Measurements from ENCODE around the gene HDAC4. TPM values are rescaled to one million over a fixed set of nuclear protein-coding genes. Genes with fewer than 3 reads are reported as not detected.
A peak's percentile ranks its signal among the peaks of the same experiment; 100 is the strongest.

Gene HDAC4
- total RNA-seq, 1 experiment from 2014 or later, result 5.5 TPM

GRCh38 chr2:239267288-239267951 is 133.4 kb downstream of the HDAC4 start:
- peak; percentile 90 for DNase-seq (ENCODE audit: low read depth)

GRCh38 chr2:239266779-239267287 is 134.0 kb downstream of the HDAC4 start:
- no peak for DNase-seq (ENCODE audit: low read depth)

GRCh38 chr2:239266434-239266766 is 134.4 kb downstream of the HDAC4 start:
- no peak for DNase-seq (ENCODE audit: low read depth)

- no peak for DNase-seq (ENCODE audit: low read depth)
Observed at GRCh38 chr2:239265681-239266433, 135.0 kb downstream of the HDAC4 start.

GRCh38 chr2:239264838-239265651 is 135.8 kb downstream of the HDAC4 start:
- peak; percentile 62 for DNase-seq (ENCODE audit: low read depth)

- no peak for DNase-seq (ENCODE audit: low read depth)
Observed at GRCh38 chr2:239264492-239264837, 136.4 kb downstream of the HDAC4 start.

- DNase-seq (ENCODE audit: low read depth), result no peak
Observed at GRCh38 chr2:239263669-239264491, 136.9 kb downstream of the HDAC4 start.

- no peak for DNase-seq (ENCODE audit: low read depth)
Observed at GRCh38 chr2:239263231-239263630, 137.6 kb downstream of the HDAC4 start.

- no peak for DNase-seq (ENCODE audit: low read depth)
Observed at GRCh38 chr2:239262484-239263230, 138.2 kb downstream of the HDAC4 start.

- DNase-seq (ENCODE audit: low read depth), result no peak
Observed at GRCh38 chr2:239261796-239262483, 138.9 kb downstream of the HDAC4 start.

GRCh38 chr2:239261356-239261755 is 139.5 kb downstream of the HDAC4 start:
- no peak for DNase-seq (ENCODE audit: low read depth)

GRCh38 chr2:239260546-239261327 is 140.1 kb downstream of the HDAC4 start:
- DNase-seq (ENCODE audit: low read depth), result no peak

- no peak for DNase-seq (ENCODE audit: low read depth)
Observed at GRCh38 chr2:239259603-239260298, 141.1 kb downstream of the HDAC4 start.

- DNase-seq (ENCODE audit: low read depth), result no peak
Observed at GRCh38 chr2:239259173-239259572, 141.6 kb downstream of the HDAC4 start.

GRCh38 chr2:239258248-239258647 is 142.6 kb downstream of the HDAC4 start:
- no peak for DNase-seq (ENCODE audit: low read depth)

GRCh38 chr2:239257511-239257937 is 143.3 kb downstream of the HDAC4 start:
- peak; percentile 84 for DNase-seq (ENCODE audit: low read depth)

GRCh38 chr2:239256350-239256743 is 144.5 kb downstream of the HDAC4 start:
- DNase-seq (ENCODE audit: low read depth), result no peak

GRCh38 chr2:239255628-239256349 is 145.0 kb downstream of the HDAC4 start:
- DNase-seq (ENCODE audit: low read depth), result no peak

Data from Daoy (cell line).